Pulmonary artery endothelial cell (primary cell): ENCODE results near the gene CHST3. TPM values are rescaled to one million over a fixed set of nuclear protein-coding genes. Genes with fewer than 3 reads are reported as not detected.

Experiments used
- DNase-seq: peaks from one replicate; pipeline ENCODE4 v3.0.0-alpha.2; 2011; ENCODE audit warnings: low read depth, low spot score
- total RNA-seq: library from RNA; depleted of rRNA; stranded (reverse); fragments of >200 nt; gene quantifications from 2 replicates; pipeline ENCODE4 v1.2.3, GENCODE V29; 2014

The CHST3 gene
- total RNA-seq, 1 donor from 2014 or later, result 12.9 TPM

GRCh38 chr10:72009425-72010081 lies 45.4 kb downstream of the CHST3 start:
- peak; percentile 87 for DNase-seq

GRCh38 chr10:72010234-72010973 lies 46.2 kb downstream of the CHST3 start:
- no peak for DNase-seq

- DNase-seq, result no peak
Observed at GRCh38 chr10:72011016-72011415, 46.8 kb downstream of the CHST3 start.

DNA sequence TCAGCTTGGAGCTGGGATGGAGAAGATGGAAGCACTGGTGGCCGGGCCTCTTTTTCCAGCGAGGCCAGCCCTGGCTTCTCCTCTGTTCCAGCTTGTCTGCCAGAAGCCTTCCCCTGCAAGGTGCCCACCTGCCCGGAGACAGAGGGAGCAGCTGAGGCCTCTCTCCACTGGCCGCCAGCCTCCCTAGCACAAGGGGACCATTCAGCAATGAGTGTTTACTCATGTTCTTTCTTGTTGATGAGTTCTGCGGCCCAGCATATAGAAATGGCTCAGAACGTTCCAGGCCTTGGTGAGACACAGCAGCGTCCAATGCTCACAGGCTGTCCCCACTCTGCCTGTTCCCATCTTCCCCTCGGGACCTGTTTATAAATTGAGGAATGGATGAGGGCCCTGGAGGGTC lies 47.3 kb downstream of the CHST3 start:
- DNase-seq, result no peak

DNA sequence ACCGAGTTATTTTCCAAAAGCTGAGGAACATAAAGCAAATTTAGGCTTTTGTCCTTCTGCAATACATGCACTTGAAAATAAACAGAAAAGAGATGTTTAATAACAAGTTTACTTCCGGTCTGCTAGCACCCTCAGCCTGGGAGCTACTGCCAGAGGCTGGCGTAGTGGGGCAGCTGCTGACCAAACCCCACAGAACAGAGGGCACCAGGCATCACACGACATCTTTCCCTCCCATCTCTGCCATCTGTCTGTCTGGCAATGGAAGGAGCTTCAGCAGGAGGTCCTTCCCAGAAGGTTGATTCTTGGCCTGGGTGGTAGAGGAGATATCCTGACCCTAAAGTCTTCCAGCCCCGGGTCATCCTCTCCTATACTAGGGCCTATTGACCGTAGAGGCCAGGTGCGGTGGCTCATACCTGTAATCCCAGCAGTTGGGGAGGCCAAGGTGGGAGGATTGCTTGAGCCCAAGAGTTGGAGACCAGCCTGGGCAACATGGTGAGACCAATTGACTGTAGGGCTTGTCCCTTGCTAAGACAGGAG lies 47.8 kb downstream of the CHST3 start:
- DNase-seq, result no peak

GRCh38 chr10:72012796-72013195 lies 48.6 kb downstream of the CHST3 start:
- DNase-seq, result no peak

DNA sequence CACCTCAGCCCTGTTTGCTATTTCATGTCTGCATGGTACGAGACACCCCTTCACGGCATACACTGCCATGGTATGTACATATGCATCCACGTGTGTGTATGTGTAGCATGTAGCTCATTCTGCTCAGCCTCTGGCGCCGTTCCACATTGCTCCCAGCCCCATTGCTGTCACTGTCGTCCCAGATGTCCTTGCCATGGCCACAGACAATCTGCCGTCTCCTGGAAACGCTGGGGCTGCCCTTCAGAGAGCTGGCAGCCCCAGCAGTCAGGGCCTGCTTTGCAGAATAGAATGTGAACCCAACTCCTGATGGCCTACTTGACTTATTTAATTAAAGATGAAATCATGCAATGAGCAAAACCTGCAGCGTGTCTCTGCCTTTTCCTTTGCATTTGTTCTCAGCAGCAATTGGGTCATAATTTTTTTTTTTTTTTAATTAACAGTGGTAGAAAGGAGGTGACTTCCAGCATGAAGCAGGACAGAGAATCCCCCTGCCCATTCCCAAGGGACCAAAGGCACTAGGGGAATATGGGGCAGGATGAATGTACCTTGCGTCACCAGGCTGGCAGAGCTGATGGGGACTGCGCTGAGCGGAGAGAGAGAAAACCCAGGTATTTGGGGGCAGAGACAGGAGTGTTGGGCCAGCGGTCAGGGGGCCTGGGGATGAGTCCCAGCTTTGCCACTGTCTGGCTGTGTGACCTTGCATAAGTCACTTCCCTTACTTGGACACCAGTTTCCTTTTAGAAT lies 49.2 kb downstream of the CHST3 start:
- no peak for DNase-seq

DNA sequence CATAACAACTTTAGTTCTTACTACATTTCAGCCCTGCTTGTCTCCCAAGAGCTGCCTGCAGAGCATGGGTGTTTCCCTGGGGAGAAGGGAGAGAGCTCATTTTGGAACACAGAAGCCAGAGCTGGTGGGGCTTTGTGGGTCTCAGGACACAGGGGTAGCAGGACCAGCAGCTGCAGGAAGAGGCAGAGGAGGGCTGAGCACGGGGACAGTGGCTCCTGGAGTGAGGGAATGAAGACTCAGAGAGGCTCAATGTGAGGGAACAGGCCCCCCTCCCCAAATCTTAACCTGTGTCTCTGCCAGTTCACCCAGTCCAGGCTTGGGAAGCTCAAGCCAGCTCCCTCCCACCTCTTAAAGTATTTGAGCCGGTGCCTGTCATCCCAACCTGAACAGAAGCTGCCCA lies 50.0 kb downstream of the CHST3 start:
- no peak for DNase-seq

DNA sequence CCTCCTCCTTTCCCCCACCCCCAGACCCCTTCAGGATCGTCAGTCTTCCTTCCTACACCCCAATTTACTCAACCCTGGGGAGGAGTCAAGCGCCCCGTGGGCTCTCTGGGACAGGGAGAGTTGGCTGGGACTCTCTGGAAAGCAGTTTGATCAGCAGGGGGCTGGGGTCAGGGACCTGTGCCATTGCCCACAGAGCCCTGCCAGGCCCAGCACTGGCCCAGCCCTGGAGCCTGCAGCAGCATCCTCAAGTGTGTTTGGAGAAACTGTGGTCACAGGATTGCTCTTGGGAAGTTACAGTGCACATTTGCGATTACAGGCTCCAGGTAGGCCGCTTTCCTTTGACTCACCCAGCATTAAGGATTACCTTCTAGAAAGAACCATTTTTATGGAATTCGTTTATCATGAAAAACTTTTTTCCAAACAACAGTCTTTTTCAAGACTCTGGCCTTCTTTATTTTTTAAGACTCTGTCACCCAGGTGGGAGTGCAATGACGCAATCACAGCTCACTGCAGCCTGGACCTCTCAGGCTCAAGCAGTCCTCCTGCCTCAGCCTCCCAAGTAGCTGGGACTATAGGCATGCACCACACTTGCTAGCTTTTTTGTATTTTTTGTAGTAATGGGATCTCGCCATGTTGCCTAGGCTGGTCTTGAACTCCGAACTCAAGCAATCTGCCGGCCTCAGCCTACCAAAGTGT lies 50.7 kb downstream of the CHST3 start:
- DNase-seq, result no peak

DNA sequence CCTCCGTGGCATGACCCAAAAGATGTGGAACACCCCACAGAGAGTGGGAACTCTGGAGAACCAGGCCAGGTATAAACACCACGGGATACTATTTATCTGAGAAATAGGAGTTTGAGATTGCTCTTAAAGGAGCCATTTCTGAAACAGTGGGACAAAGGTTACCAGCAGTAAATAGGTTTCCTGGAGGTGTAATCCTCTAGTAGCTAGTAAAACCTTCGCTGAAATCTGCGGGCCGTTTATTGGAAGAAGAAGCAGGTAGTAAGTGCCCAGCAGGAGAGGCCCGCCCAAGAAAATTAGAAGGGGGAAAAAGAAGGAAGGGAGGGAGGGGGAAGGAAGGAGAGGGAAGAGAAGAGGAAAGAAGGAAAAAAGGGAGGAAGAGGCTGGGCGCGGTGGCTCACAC lies 51.6 kb downstream of the CHST3 start:
- no peak for DNase-seq

DNA sequence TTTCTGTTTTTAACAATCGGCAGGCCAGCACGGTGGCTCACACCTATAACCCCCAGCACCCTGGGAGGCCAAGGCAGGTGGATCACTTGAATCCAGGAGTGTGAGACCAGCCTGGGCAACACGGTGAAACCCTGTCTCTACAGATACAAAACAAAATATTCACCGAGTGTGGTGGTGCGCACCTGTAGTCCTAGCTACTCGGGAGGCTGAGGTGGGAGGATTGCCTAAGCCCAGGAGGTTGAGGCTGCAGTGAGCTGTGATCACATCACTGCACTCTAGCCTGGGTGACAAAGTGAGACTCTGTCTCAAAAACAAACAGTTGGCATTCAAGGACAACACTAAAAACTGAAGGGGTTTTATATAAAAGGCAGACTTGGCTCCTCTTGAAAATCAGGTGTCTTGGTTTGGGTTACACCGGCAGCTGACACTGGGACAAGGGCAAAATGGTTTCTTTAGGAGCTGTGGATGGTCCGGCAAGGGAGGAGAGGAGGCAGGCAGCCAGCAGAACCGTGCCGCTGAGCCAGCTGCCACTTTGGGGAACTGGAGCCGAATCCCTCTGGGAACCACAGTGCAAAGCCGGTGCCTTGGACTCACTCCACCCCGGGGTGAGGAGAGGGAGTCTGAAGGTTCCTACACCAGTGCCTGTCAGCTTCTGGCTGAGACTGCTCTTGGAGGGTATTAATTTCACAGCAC lies 52.6 kb downstream of the CHST3 start:
- no peak for DNase-seq

- no peak for DNase-seq
Observed at GRCh38 chr10:72019085-72019876, 55.1 kb downstream of the CHST3 start.

GRCh38 chr10:72020914-72021809 lies 57.0 kb downstream of the CHST3 start:
- no peak for DNase-seq

DNA sequence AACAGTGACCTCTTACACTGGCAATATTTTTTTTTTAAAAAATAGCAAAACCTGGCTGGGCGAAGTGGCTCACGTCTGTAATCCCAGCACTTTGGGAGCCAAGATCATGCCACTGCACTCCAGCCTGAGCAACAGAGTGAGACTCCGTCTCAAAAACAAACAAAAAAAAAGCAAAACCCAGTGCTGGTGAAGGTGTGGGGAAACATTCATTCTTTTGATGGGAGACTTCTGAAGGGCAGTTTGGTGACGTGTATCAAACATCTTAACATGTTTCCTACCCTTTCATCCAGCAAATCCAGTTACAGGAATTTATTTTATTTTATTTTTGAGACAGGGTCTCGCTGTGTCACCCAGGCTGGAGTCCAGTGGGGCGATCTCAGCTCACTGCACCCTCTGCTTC lies 58.0 kb downstream of the CHST3 start:
- no peak for DNase-seq

- no peak for DNase-seq
Observed at GRCh38 chr10:72024596-72024995, 60.4 kb downstream of the CHST3 start.

- no peak for DNase-seq
Observed at GRCh38 chr10:72025400-72025799, 61.2 kb downstream of the CHST3 start.

GRCh38 chr10:72025832-72026231 lies 61.6 kb downstream of the CHST3 start:
- DNase-seq, result no peak

DNA sequence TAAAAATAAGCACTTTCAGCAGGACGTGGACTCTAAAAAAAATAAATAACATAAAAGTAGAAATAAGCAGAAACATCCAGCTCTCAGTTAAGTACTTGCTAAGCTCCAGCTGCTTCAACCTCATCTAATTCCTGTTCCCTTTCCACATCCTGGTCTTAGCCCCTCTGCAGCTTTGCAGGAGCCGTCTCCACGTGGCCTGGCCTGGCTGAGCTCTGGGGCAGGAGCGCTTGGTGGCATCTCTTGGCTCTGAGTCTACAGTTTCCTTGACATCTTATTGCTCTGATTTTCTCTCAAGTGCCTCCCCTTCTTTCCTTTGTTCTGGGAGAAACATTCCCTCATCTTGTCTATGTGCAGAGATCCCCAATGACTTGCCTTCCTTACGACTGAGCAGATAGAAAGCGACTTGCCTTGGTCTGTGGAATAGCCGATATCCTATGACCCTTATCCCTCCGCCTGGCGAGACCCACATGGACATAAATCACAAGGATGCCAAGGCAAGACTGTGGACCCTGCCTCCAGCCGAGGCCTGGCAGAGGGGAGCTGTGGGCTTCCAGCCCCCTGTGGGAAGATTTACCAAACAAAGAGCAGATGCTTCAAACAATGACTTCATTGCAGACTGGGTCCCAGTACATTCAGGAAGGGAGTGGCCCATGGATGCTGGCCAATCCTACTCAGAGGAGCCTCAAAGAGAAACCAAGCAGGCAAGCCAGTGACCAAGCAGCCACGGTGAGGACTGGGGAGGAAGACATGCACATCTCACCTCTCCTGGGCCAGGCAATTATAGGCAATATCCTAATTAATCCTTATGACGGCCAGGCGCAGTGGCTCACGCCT lies 62.3 kb downstream of the CHST3 start:
- DNase-seq, result no peak
